Measurements from ENCODE around the gene PPP2R3C. TPM values are rescaled to one million over a fixed set of nuclear protein-coding genes. Genes with fewer than 3 reads are reported as not detected.
A peak's percentile ranks its signal among the peaks of the same experiment; 100 is the strongest.

Gene PPP2R3C
- total and polyA plus RNA-seq, 2 of the 13 experiments (the other 11 are each of a cell fraction or from before 2014, with no cell fraction given): 63.4 to 102 TPM

DNA sequence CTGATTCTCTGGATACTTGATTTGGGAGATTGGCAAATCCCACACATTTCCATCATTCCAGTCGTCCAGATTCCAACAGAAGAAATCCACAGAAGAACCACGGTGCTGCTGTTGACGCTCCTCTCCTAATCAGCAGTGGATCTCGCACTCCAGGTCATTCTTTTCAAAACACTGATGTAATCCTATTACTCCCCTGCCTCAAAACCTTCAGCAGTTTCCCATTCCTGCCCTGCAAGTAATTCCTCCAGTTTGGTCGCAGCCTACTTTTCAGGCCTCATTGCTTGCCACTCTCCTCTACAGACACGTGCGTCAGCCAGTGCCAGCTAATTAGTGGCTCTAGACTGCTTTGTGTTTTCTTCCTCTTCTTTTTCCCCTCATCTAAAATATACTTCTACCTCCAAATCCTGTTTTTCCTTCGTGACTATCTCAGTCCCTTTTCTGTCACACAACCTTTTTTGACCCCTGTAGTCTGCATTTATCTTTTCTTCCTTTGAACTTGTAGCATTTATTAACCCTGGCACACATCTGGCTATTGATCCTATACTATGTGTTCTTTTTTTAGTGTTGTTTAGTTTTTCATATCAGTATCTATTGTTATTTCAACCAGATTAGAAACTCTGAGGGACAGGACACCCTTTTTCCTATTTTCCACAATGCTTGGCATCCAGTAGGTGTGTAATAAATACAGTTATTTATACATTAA lies 37.3 kb upstream of the PPP2R3C start (continued):
- no peak for TF ChIP-seq HNRNPUL1 (IDR thresholded peaks at IDR 0.05; ENCODE audit: low read depth, low read length)
- TF ChIP-seq, protein P1, sequence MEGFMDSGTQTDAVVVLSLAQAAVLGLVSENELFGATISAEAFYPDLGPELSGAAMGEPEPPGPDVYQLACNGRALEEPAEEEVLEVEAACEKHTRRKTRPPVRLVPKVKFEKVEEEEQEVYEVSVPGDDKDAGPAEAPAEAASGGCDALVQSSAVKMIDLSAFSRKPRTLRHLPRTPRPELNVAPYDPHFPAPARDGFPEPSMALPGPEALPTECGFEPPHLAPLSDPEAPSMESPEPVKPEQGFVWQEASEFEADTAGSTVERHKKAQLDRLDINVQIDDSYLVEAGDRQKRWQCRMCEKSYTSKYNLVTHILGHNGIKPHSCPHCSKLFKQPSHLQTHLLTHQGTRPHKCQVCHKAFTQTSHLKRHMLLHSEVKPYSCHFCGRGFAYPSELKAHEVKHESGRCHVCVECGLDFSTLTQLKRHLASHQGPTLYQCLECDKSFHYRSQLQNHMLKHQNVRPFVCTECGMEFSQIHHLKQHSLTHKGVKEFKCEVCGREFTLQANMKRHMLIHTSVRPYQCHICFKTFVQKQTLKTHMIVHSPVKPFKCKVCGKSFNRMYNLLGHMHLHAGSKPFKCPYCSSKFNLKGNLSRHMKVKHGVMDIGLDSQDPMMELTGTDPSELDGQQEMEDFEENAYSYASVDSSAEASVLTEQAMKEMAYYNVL (CRISPR knock-in tag; IDR thresholded peaks at IDR 0.05; ENCODE audit: borderline replicate concordance): peak; percentile 94
- TF ChIP-seq CREB1 (IDR thresholded peaks at IDR 0.05): no peak
- TF ChIP-seq CREB1 (CRISPR knock-in tag; IDR thresholded peaks at IDR 0.05): 0 out of 2 replicates have a peak, but pooled peaks have one; percentile 45
- no peak for TF ChIP-seq ZC3H4 (CRISPR knock-in tag; IDR thresholded peaks at IDR 0.05; ENCODE audit: borderline replicate concordance)
- 0 out of 2 replicates have a peak, but pooled peaks have one; percentile 34 for TF ChIP-seq DPF2 (CRISPR knock-in tag; IDR thresholded peaks at IDR 0.05; ENCODE audit: borderline replicate concordance, low read depth)
- TF ChIP-seq, protein P2, sequence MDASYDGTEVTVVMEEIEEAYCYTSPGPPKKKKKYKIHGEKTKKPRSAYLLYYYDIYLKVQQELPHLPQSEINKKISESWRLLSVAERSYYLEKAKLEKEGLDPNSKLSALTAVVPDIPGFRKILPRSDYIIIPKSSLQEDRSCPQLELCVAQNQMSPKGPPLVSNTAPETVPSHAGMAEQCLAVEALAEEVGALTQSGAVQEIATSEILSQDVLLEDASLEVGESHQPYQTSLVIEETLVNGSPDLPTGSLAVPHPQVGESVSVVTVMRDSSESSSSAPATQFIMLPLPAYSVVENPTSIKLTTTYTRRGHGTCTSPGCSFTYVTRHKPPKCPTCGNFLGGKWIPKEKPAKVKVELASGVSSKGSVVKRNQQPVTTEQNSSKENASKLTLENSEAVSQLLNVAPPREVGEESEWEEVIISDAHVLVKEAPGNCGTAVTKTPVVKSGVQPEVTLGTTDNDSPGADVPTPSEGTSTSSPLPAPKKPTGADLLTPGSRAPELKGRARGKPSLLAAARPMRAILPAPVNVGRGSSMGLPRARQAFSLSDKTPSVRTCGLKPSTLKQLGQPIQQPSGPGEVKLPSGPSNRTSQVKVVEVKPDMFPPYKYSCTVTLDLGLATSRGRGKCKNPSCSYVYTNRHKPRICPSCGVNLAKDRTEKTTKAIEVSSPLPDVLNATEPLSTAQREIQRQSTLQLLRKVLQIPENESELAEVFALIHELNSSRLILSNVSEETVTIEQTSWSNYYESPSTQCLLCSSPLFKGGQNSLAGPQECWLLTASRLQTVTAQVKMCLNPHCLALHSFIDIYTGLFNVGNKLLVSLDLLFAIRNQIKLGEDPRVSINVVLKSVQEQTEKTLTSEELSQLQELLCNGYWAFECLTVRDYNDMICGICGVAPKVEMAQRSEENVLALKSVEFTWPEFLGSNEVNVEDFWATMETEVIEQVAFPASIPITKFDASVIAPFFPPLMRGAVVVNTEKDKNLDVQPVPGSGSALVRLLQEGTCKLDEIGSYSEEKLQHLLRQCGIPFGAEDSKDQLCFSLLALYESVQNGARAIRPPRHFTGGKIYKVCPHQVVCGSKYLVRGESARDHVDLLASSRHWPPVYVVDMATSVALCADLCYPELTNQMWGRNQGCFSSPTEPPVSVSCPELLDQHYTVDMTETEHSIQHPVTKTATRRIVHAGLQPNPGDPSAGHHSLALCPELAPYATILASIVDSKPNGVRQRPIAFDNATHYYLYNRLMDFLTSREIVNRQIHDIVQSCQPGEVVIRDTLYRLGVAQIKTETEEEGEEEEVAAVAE (CRISPR knock-in tag; IDR thresholded peaks at IDR 0.05; ENCODE audit: borderline replicate concordance): peak; percentile 53; the same call in 1 of the 2 replicates
- TF ChIP-seq, protein P3, sequence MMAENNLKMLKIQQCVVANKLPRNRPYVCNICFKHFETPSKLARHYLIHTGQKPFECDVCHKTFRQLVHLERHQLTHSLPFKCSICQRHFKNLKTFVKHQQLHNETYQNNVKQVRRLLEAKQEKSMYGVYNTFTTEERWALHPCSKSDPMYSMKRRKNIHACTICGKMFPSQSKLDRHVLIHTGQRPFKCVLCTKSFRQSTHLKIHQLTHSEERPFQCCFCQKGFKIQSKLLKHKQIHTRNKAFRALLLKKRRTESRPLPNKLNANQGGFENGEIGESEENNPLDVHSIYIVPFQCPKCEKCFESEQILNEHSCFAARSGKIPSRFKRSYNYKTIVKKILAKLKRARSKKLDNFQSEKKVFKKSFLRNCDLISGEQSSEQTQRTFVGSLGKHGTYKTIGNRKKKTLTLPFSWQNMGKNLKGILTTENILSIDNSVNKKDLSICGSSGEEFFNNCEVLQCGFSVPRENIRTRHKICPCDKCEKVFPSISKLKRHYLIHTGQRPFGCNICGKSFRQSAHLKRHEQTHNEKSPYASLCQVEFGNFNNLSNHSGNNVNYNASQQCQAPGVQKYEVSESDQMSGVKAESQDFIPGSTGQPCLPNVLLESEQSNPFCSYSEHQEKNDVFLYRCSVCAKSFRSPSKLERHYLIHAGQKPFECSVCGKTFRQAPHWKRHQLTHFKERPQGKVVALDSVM (CRISPR knock-in tag; IDR thresholded peaks at IDR 0.05): peak; percentile 46; the same call in 1 of the 2 replicates
- TF ChIP-seq, protein P4, sequence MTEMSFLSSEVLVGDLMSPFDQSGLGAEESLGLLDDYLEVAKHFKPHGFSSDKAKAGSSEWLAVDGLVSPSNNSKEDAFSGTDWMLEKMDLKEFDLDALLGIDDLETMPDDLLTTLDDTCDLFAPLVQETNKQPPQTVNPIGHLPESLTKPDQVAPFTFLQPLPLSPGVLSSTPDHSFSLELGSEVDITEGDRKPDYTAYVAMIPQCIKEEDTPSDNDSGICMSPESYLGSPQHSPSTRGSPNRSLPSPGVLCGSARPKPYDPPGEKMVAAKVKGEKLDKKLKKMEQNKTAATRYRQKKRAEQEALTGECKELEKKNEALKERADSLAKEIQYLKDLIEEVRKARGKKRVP (CRISPR knock-in tag; IDR thresholded peaks at IDR 0.05): peak in 1 of 2 experiments; percentile 52; a peak in 1 of 4 replicates
- TF ChIP-seq, protein P5, sequence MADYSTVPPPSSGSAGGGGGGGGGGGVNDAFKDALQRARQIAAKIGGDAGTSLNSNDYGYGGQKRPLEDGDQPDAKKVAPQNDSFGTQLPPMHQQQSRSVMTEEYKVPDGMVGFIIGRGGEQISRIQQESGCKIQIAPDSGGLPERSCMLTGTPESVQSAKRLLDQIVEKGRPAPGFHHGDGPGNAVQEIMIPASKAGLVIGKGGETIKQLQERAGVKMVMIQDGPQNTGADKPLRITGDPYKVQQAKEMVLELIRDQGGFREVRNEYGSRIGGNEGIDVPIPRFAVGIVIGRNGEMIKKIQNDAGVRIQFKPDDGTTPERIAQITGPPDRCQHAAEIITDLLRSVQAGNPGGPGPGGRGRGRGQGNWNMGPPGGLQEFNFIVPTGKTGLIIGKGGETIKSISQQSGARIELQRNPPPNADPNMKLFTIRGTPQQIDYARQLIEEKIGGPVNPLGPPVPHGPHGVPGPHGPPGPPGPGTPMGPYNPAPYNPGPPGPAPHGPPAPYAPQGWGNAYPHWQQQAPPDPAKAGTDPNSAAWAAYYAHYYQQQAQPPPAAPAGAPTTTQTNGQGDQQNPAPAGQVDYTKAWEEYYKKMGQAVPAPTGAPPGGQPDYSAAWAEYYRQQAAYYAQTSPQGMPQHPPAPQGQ (CRISPR knock-in tag; IDR thresholded peaks at IDR 0.05; ENCODE audit: borderline replicate concordance): no peak
- no peak for TF ChIP-seq KMT2B (CRISPR knock-in tag; IDR thresholded peaks at IDR 0.05)
